RPMI8226 (cell line): ENCODE results near the gene VWA8.
"Not testable (repeated sequence)": the region's sequence is repeated elsewhere in the genome, so short reads cannot be mapped to it uniquely, and the experiment has no call there.

Experiments used
- DNase-seq: peaks from one replicate; pipeline ENCODE4 v3.0.0-alpha.2; 2015

The VWA8 gene

GRCh38 chr13:41842036-41842620 lies 118.8 kb downstream of the VWA8 start:
- DNase-seq: no peak

- DNase-seq: no peak
These were observed 123.3 kb downstream of the VWA8 start for GRCh38 chr13:41837629-41838028.

- no peak for DNase-seq
These were observed 125.0 kb downstream of the VWA8 start for GRCh38 chr13:41835871-41836270.

GRCh38 chr13:41834697-41835096 lies 126.2 kb downstream of the VWA8 start:
- not testable (repeated sequence) for DNase-seq

GRCh38 chr13:41833831-41834230 lies 127.1 kb downstream of the VWA8 start:
- DNase-seq: no peak

- DNase-seq: no peak
These were observed 127.7 kb downstream of the VWA8 start for GRCh38 chr13:41833201-41833600.

- no peak for DNase-seq
These were observed 133.2 kb downstream of the VWA8 start for GRCh38 chr13:41827507-41828213.

GRCh38 chr13:41825691-41826090 lies 135.2 kb downstream of the VWA8 start:
- DNase-seq: no peak

GRCh38 chr13:41823476-41823875 lies 137.4 kb downstream of the VWA8 start:
- no peak for DNase-seq

GRCh38 chr13:41822560-41822959 lies 138.3 kb downstream of the VWA8 start:
- no peak for DNase-seq

- no peak for DNase-seq
These were observed 139.7 kb downstream of the VWA8 start for GRCh38 chr13:41821238-41821594.

GRCh38 chr13:41820581-41821237 lies 140.2 kb downstream of the VWA8 start:
- no peak for DNase-seq

- DNase-seq: no peak
These were observed 144.9 kb downstream of the VWA8 start for GRCh38 chr13:41816057-41816456.

- DNase-seq: no peak
These were observed 147.5 kb downstream of the VWA8 start for GRCh38 chr13:41813426-41813825.

GRCh38 chr13:41812851-41813250 lies 148.1 kb downstream of the VWA8 start:
- no peak for DNase-seq

- no peak for DNase-seq
These were observed 148.7 kb downstream of the VWA8 start for GRCh38 chr13:41812237-41812636.

GRCh38 chr13:41811588-41812021 lies 149.3 kb downstream of the VWA8 start:
- no peak for DNase-seq

GRCh38 chr13:41809962-41810361 lies 150.9 kb downstream of the VWA8 start:
- DNase-seq: no peak

GRCh38 chr13:41803445-41803735 lies 157.5 kb downstream of the VWA8 start:
- not testable (repeated sequence) for DNase-seq

- DNase-seq: no peak
These were observed 158.0 kb downstream of the VWA8 start for GRCh38 chr13:41802684-41803444.

GRCh38 chr13:41802043-41802683 lies 158.7 kb downstream of the VWA8 start:
- no peak for DNase-seq

- DNase-seq: no peak
These were observed 169.9 kb downstream of the VWA8 start for GRCh38 chr13:41791056-41791455.

GRCh38 chr13:41788552-41788951 lies 172.4 kb downstream of the VWA8 start:
- no peak for DNase-seq
